H1 (cell line): ENCODE results near the gene BBS1. TPM values are rescaled to one million over a fixed set of nuclear protein-coding genes. Genes with fewer than 3 reads are reported as not detected.

Experiments
- CHD1 ChIP-seq: IDR thresholded peaks from 2 replicates; pipeline ENCODE4 v1.6.1; 2012; ENCODE audit warnings: low read depth, low read length, improper control_type of control experiment
- HDAC6 ChIP-seq: IDR thresholded peaks from one replicate; pipeline ENCODE4 v1.7.1; 2012; ENCODE audit warnings: low read depth, mild to moderate bottlenecking, inconsistent platforms, low read length, moderate library complexity
- NRF1 ChIP-seq: IDR thresholded peaks from 2 replicates; pipeline ENCODE4 v1.6.1; 2011; ENCODE audit warnings: mild to moderate bottlenecking, low read depth, low read length, improper control_type of control experiment
- RAD21 ChIP-seq, 2 experiments: IDR thresholded peaks in 1 of 2; conservative IDR thresholded peaks in 1 of 2; 2 replicates each; pipeline ENCODE4 v1.6.1; 2011; ENCODE audit warnings: low read depth in 2 of 2, low read length in 2 of 2, improper control_type of control experiment in 1 of 2, inconsistent platforms in 1 of 2, mild to moderate bottlenecking in 1 of 2, moderate library complexity in 1 of 2
- SIRT6 ChIP-seq: IDR thresholded peaks from one replicate; pipeline ENCODE4 v1.7.1; 2012; ENCODE audit warnings: low read length, inconsistent platforms
- SRF ChIP-seq: IDR thresholded peaks from 2 replicates; pipeline ENCODE4 v1.6.1; 2011; ENCODE audit warnings: mild to moderate bottlenecking, low read depth, low read length, moderate library complexity
- polyA plus RNA-seq, 7 experiments: library from polyadenylated mRNA; depleted of rRNA in 3 of 7; stranded (reverse) in 5 of 7; unstranded in 2 of 7; fragments of >200 nt in 5 of 7; fragments of 200-250 nt in 2 of 7; gene quantifications; 1 replicate in 5 of 7; 2 replicates in 1 of 7; 4 replicates in 1 of 7; pipeline versions ENCODE4 v1.2.1 to v1.2.3, GENCODE V29; 2011 to 2013; ENCODE audit warnings: missing spikeins in 2 of 7, mixed read lengths in 2 of 7
- total RNA-seq: library from RNA; stranded (reverse); fragmentation: NEBNext Ultra II Directional; extraction: Animal tissue kit (Norgen Biotek cat#: 25700); gene quantifications from 2 replicates; pipeline ENCODE4 v1.2.1, GENCODE V29; 2021

Gene BBS1
- total and polyA plus RNA-seq, 2 of the 8 experiments (the other 6 are each of a cell fraction or from before 2014, with no cell fraction given): 19.1 to 19.5 TPM

GRCh38 chr11:66567787-66568123 lies 57.3 kb downstream of the BBS1 start (continued):
- TF ChIP-seq RAD21 (IDR thresholded peaks at IDR 0.05 in 1 of 2, conservative IDR thresholded peaks at IDR 0.05 in 1 of 2; ENCODE audit: low read depth in 2 of 2, low read length in 2 of 2) (no peak), HDAC6 (no peak), SRF (no peak), CHD1 (no peak), NRF1 (no peak), SIRT6 (no peak)
